Astrocyte (in vitro differentiated cells and primary cell): ENCODE results near the gene GALNT7.

ENCODE experiments used
- CTCF ChIP-seq: IDR thresholded peaks from 2 replicates; pipeline ENCODE4 v1.5.1; 2011; ENCODE audit warnings: low read depth, mild to moderate bottlenecking, inconsistent platforms, low read length, moderate library complexity; ENCODE audit not compliant: insufficient read depth
- EZH2 ChIP-seq: IDR thresholded peaks from 2 replicates; pipeline ENCODE4 v1.6.1; 2012; ENCODE audit warnings: mild to moderate bottlenecking, low read length, inconsistent platforms; ENCODE audit not compliant: insufficient read depth

DNA sequence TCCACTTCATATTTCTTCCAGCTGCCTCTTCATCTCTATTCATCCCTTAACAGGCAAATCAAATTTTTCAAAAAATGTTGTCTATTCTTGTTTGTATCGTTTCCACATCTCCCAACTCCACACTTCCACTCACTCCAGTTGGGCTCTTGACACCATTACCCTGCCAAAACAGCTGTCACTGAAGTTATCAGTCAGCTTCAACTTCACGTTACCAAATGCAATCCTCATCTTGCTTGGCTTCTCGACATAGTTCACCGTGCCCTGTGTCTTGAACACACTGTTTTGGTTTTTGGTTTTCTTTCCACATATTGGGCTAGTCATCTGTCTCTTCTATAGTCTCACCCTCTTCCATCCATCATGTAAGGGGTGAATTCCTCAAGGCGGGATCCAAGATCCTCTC is 65.2 kb downstream of the GALNT7 start:
- TF ChIP-seq CTCF (no peak), EZH2 (no peak)
